Upper lobe of left lung (tissue), 4 donors: ENCODE results near the gene VSTM2L.

Experiments used
- EP300 ChIP-seq, 4 donors: sonication (generic); formaldehyde crosslinking; IDR thresholded peaks; one replicate each; pipeline ENCODE4 v1.5.1; 2017; ENCODE audit warnings: antibody characterized with exemption in 4 of 4, control low read depth in 2 of 4
- POLR2AphosphoS5 ChIP-seq, 2 donors: sonication (generic); formaldehyde crosslinking; IDR thresholded peaks; one replicate each; pipeline ENCODE4 v1.5.1; 2017; ENCODE audit warnings: antibody characterized with exemption in 2 of 2
- TF ChIP-seq, protein P1 (sequence below), 6 experiments: fragments of 450-650 bp in 4 of 6; fragments of 200-600 bp in 2 of 6; sonication (generic) in 2 of 6; IDR thresholded peaks; one replicate each; pipeline ENCODE4 v1.5.1; 2016 to 2019; ENCODE audit warnings: antibody characterized with exemption in 6 of 6

- TF ChIP-seq, protein P1, sequence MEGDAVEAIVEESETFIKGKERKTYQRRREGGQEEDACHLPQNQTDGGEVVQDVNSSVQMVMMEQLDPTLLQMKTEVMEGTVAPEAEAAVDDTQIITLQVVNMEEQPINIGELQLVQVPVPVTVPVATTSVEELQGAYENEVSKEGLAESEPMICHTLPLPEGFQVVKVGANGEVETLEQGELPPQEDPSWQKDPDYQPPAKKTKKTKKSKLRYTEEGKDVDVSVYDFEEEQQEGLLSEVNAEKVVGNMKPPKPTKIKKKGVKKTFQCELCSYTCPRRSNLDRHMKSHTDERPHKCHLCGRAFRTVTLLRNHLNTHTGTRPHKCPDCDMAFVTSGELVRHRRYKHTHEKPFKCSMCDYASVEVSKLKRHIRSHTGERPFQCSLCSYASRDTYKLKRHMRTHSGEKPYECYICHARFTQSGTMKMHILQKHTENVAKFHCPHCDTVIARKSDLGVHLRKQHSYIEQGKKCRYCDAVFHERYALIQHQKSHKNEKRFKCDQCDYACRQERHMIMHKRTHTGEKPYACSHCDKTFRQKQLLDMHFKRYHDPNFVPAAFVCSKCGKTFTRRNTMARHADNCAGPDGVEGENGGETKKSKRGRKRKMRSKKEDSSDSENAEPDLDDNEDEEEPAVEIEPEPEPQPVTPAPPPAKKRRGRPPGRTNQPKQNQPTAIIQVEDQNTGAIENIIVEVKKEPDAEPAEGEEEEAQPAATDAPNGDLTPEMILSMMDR (IDR thresholded peaks at IDR 0.05): no peak
- TF ChIP-seq POLR2AphosphoS5 (IDR thresholded peaks at IDR 0.05): no peak
- TF ChIP-seq EP300 (IDR thresholded peaks at IDR 0.05): no peak
These were observed 44.0 kb downstream of the VSTM2L start for GRCh38 chr20:37946946-37947345.
